NCI-H2171 (cell line): ENCODE data around the gene KCNJ3.
"Not testable (repeated sequence)": the region's sequence is repeated elsewhere in the genome, so short reads cannot be mapped to it uniquely, and the experiment has no call there.

Experiments
- DNase-seq: peaks from one replicate; lab custom pipeline; 2025; lab: John Stamatoyannopoulos, UW

Gene KCNJ3

GRCh38 chr2:154846842-154847241 lies 148.3 kb downstream of the KCNJ3 start:
- DNase-seq: no peak

DNA sequence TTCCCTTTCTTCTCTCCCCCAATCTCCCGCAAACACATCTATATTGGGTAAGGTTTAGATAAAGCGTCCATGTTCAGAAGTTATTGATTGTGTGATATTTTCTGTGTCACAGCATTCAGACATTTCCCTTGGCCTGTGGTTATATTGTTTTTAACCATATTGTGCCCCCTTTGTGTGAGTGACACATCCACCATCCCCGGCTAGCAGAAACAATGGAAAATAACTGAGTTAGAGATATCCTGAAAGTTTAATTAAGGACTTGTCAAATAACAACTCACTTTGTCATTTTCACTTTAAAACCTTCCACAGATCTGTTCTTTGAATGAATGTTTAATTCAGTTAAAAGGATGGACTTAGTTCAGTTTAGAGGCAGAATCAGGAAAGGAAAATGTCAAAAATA lies 151.0 kb downstream of the KCNJ3 start:
- no peak for DNase-seq

DNA sequence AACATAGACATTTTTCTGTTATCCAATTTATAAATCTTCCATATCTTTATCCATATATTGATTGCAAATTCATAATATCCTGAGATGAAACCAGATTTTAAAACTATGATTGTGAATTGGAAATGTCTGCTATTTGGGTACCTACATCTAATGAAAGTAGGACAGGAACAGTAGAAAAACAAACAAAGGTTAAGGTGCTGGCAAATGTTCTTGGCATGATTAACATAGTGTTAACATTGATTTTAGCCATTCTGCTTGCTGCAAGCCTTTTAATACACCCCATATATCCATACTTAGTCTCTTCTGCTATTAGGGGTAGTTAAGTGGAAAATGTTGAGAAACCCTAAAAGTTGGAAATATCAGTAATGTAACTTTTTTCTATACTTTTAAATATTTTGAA lies 152.0 kb downstream of the KCNJ3 start:
- DNase-seq: no peak

- no peak for DNase-seq
These were observed 156.6 kb downstream of the KCNJ3 start for GRCh38 chr2:154855138-154855537.

DNA sequence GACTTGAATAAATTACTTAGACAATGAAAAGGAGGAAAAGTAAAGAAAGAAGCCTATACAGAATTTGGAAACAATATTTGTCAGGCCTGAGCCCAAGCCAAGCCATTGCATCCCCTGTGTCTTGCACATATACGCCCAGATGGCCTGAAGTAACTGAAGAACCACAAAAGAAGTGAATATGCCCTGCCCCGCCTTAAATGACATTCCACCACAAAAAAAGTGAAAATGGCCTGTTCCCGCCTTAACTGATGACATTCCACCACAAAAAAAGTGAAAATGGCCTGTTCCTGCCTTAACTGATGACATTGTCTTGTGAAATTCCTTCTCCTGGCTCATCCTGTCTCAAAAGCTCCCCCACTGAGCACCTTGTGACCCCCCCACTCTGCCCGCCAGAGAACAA lies 168.7 kb downstream of the KCNJ3 start:
- DNase-seq: not testable (repeated sequence)

GRCh38 chr2:154875999-154876398 lies 177.5 kb downstream of the KCNJ3 start:
- no peak for DNase-seq

DNA sequence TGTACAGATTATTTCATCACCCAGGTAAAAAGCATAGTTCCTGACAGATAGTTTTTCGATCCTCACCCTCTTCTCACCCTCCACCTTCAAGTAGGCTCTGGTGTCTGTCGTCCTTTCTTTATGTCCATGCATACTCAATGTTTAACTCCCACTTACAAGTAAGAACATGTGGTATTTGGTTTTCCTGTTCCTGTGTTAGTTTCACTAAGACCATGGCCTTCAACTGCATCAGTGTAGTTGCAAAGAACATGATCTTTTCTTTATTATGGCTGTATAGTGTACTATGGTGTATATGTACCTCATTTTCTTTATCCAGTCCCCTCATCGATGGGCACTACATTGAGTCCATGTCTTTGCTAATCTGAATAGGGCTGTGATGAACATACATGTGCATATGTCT lies 184.2 kb downstream of the KCNJ3 start:
- no peak for DNase-seq

- no peak for DNase-seq
These were observed 187.8 kb downstream of the KCNJ3 start for GRCh38 chr2:154886316-154886715.

DNA sequence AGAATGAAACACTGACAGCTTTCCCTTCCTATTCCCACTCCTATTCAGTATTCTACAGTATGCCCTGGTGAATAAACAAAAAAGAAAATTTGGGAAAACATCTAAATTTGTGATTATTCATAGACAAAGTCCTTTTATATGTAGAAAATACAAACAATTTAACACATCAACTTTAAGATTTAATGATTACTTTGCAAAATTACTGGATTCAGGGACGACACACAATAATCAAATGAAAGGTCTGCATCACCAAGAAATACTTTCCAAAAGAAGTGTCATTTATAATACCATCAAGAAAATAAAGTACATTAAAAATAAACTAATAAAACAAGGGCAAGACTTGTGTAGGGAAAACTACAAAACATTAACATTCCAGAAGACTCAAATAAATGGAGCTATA lies 199.8 kb downstream of the KCNJ3 start:
- no peak for DNase-seq

GRCh38 chr2:154901063-154901462 lies 202.6 kb downstream of the KCNJ3 start:
- no peak for DNase-seq
